Measurements from ENCODE around the gene TNFRSF4.
"Not testable (repeated sequence)": the region's sequence is repeated elsewhere in the genome, so short reads cannot be mapped to it uniquely, and the experiment has no call there.

The TNFRSF4 gene

DNA sequence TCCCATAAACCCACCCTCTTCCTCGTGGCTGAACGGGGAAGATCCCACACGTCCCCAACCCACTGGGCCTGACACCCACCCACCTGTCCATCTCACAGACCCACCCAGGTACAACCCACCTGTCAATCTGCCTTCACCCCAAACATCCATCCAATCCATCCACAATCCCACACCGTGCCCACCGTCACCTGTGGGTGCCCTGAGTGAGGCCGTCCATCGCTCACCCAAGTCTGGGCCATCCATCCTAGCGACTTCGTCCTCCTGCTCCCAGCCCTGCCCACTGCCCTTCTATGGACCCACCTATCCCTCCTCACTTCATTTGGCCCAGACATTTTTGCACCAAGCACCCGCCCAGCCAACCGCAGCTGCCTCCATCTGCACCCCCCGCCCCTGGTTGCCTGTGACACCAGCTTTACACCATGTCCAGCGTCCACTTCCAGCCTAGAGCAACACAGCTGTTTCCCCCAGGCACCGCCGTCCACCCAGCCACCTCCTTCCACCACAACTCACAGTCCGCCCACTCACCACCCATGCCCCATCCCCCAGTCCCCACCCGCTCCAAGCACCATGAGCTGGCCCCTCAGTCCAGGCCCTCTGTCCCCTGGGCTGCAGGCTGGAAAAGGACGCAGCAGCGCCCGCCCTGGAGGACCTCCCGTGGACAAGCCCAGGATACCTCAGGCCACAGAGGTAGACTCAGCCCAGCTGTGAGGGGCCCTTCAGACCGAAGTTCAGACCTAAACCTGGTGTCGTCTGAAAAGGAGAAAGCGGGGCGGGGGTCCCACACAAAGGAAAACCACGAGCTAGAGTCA is 32.6 kb downstream of the TNFRSF4 start:
- no peak for DNase-seq

DNA sequence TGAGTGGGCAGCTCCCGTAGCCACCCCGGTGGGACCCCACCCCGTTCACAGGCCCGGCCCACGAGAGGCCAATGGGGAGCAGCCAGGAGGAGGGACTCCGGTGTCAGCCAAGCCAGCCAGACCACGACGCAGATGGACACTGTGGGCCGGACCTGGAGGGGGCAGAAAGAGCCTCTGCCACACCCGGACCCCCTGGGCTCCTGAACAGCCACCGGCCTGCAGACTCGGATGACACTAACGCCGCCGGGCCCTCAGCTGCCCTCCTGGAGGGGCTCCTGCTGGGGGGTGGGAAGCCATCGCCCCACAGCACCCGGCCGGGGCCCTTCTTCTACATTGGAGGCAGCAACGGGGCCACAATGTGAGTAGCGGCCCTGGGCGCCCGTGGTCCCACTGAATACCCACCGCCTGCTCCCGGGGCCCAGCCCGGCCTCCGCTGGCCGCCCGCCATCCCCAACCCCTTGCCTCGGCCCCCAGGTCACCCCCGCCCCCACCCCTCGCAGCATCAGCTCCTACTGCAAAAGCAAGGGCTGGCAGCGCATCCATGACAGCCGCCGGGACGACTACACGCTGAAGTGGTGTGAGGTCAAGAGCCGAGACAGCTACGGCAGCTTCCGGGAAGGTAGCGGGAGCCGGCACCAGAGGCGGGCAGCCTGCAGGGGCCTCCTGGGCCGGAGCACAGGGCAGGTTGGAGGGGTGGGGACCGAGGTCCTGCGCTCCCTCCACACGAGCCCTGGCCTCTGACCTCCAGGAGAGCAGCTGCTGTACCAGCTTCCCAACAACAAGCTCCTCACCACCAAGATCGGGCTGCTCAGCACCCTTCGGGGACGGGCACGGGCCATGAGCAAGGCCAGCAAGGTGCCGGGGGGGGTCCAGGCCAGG is 33.7 kb downstream of the TNFRSF4 start:
- no peak for DNase-seq

DNA sequence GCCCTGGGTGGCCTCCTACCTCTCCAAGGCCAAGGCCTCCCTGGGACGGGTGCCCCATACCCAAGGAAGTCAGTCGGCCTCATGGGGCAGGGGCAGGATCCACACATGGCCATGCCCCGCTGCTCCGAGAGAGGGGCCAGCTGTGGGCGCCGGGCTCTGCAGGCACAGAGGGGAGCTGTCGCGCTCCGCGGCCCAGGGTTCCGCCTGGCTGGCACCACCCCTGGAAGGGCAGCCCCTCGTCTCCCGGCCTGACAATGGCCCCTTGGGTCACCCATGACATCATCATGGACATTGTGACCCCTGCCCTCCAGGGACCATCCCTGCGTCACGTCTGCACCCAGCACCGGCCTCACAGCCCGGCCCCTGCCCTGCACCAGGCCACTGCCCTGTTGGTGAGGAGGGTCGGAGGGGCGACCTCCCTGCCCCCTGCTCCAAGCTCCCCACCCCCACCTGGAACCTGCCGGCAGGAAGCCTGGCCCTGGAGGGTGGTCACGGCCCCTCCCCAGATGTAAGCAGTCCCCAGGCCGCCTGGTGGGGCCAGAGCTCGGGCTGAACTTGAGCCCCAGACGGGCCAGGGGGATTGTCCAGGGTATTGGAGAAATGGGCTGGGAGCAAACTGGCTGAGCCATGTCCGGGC is 34.5 kb downstream of the TNFRSF4 start:
- no peak for DNase-seq

DNA sequence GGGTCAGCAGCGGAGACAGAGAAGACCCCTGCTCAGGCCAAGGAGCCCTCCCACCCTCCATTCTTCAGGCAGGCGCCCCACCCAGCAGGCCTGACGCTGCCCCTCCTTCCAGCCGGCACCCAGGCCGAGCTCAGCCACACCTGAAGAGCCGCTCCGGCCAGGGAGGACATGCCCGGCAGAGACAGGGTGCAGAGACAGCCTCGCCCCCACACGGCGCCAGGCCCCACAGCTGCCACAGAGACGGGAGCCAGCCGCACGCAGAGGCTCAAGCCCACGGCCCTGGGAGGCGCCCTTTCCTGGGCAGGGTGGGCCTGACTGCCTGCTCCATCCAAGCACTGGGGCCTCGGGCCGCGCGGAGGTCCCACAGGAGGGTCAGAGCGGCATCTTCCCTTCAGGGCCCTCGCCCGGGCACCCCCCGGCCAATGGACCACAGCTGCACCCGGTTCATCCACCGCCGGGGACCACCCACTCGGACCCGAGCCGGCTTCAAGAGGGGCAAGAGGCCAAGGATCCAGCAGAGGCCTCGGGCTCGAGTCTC is 35.1 kb downstream of the TNFRSF4 start:
- no peak for DNase-seq

DNA sequence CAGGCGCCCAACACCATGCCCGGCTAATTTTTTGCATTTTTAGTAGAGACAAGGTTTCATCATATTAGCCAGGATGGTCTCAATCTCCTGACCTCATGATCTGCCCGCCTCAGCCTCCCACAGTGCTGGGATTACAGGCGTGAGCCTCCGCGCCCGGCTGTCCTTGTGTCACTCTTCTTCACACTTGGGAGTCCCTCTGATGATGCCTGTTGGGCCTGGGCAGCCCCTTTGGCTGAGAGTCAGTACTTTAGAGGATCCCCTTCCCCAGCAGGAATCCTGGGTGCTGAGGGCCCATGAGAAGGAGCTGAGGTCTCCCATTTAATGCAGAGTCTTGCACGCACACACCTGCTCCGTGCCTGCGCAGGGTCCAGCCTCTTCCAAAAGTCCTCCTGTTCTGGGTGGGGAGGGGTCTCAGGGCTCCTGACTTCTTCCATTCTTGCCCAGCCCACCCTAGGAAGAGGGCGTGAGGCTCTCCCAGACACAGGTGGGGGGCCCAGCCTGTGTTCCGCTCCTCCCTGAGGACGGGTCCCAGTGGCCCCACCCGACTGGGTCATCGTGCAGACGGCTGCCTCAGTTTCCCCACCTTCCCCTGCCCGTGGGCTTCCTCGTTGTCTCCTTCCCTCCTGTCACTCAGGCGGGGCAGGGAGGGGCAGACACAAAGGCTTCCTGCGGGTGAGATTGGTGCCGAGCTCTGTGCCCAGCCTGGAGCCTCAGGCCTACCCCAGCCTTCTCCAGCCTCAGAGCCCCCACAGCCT is 36.3 kb downstream of the TNFRSF4 start:
- no peak for DNase-seq

DNA sequence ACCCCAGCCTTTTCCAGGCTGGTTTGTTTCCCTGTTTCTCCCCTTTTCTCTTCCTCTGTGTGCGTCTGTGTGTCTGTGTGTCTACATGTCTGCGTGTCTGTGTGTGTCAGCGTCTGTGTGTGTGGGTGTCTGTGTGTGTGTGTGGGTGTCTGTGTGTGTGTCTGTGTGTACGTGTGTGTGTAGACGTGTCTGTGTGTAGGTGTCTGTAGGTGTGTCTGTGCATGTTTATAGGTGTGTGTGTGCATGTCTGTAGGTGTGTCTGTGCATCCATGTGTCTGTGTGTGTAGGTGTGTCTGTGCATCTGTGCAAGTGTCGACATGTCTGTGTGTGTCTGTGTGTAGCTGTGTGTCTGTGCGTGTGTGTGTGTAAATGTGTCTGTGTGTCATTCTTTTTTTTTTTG is 37.0 kb downstream of the TNFRSF4 start:
- DNase-seq: no peak

DNA sequence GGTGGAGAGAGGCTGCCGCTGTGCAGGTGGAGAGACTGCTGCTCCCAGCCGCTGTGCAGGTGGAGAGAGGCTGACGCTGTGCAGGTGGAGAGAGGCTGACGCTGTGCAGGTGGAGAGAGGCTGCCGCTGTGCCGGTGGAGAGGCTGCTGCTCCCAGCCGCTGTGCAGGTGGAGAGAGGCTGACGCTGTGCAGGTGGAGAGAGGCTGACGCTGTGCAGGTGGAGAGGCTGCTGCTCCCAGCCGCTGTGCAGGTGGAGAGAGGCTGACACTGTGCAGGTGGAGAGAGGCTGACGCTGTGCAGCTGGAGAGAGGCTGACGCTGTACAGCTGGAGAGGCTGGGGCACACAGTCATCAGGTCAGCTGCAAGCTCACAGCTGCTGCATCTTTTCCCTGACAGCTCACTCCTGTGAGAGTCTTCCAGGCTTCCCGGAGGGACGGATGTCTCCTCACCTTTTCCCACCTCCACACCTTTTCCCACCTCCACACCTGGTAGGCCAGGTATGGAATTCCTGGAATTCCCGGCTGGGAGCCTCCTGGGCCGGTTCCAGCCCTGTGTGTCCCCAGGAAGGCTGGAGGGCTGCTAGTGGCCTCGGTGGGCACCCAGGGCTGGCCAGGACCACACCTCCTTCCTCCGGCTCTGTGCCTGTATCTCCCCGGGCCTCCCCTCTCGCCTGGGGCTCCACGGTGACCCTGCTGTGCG is 37.7 kb downstream of the TNFRSF4 start:
- DNase-seq: not testable (repeated sequence)

DNA sequence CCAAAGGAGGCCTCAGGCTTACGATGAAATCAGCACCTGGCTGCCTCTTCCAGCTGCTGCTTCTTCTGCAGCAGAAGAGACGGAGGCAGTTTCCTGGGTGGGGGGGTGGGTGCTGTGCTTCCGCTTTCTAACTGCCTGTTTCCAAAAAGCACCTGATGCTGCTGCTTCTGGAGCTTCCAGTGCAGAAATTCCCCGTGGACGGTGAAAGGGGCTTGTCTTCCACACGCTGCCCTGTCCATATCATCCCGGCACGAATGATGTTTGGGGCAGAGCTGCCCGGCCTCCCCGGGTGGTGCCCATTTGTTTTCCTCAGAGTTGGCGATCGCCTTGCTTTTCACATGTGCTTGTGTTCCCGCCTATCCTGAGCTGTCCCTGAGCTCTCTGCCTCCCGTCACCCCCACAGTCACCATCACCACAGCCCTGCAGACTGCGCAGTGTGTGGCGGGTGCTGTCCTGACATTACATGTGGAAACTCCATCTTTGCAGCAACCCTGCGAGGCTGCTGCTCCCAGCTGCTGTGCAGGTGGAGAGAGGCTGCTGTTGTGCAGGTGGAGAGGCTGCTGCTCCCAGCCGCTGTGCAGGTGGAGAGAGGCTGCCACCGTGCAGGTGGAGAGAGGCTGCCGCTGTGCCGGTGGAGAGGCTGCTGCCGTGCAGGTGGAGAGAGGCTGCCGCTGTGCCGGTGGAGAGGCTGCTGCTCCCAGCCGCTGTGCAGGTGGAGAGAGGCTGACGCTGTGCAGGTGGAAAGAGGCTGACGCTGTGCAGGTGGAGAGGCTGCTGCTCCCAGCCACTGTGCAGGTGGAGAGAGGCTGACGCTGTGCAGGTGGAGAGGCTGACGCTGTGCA is 38.5 kb downstream of the TNFRSF4 start:
- no peak for DNase-seq

DNA sequence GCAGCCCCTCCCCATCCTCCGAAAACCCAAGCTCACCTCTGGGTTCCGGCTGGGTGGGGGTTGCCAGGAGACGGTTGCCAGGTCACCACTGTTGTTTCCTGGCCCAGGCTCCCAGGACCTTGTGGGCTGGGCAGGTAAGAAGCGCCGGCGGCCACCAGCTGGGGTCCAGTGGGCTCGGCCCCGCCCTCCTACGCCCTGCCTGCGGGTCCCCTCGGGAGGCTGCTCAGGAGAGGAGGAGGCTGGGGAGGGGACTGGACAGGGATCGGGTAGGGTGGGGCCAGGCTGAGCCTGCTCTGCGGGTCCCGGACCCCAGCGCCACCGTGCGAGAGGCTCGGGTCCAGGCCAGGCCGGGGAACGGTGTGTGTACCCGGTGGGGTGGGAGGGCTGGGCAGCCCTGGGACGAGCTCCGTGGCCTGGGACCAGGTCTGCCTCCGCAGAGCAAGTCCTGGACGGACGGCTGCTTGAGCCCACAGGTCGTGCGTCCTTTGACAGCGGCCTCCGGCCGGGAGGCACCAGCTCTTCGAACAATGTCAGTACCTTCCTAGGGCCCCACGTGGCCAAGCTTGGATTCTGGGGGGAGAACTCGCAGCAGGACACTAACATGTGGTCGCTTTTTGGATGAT is 40.0 kb downstream of the TNFRSF4 start, which contains the start of gene TTLL10:
Gene TTLL10 (plus strand): TSS at position 88 of the 623 bp plus-strand sequence. CDS start 5,336 bp downstream, outside the sequence.
- no peak for DNase-seq

DNA sequence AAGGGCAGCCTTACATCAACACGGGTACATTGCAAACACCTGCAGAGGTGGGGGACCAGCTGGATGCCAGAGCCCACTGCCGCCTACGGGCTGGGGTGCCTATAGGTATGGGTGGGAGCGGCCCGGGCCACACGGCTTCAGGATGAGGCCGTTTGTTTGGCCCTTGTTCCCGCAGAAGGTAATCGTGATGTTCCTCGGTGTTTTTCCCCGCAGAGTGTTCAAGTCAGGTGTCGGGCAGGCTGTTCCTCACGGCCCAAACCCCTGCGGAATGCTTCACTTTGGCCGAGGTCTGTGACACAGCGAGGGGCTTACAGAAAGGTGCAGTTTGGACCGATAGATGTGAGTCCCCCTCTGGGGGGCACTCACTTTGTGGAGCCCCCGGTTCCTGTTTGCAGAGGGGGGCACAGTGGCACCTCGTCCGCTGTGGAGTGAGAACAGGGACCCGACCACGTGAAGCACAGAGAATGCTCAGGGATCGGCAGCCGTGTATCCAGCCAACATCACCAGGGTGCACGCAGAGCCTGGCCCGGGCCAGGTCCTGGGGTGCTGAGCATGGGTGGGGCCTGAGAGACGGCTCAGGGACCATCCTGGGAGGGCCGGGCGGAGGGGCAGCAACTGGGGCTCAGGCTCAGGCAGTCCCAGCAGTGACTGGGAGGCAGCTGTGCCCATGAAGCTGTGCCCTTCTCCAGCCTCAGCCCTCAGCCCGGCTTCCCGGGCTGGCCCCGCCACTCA is 40.7 kb downstream of the TNFRSF4 start:
- no peak for DNase-seq

DNA sequence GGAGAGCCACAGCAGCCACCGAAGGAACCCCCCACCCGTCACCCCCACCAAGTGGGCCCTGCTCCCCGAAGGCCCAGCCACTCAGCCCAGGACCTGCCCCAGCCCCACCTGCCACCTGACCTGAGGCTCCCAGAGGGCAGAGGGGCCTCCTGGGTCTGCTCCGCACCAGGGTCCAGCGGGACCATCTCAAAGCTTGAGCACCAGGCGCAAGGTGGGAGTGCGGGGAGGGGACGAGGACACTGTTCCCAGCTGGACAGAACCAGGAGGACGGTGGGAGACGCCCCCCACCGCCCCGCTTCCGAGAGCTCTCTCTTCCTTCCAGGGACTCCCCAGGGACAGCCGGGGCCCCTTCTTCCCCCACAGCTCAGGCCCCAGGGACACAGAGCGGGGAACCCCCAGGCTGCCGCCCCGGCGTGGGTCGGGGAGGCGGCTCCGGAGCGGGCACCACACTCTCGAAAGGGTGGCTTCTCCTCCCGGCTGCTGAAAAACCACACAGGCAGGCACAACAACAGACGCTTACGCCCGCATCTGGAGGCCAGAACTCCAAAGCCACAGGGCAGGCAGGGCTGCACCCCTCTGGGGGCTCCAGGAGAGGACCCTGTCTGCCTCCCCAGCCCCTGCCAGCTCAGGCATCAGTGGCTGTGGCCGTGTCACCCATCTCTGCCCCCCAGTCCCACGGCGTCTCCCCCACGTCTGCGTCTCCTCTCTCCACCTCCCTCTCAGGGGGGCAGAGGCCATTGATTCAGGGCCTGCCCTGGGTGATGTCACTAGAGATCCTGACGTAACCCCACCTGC is 42.2 kb downstream of the TNFRSF4 start:
- DNase-seq: peak in 1 of 2 experiments; percentile 23

DNA sequence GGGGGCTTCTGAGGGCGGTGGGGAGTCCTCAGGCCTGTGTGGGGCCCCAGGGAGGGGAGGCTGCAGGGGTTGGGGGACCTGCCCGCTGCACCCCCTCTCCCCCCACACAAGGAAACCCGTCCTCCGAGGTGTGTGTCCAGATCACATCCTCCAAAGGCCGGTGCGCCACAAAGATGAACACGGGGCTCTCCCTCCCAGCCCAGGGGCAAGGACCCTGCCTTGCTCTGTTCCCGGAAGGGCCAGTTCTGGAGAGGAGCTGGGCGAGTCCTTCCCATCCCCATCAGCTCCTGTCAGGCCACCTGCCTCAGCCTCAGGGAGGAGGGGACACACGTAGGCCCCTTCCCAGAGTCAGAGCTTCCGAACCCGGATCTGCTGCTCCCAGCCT is 42.8 kb downstream of the TNFRSF4 start:
- DNase-seq: no peak

DNA sequence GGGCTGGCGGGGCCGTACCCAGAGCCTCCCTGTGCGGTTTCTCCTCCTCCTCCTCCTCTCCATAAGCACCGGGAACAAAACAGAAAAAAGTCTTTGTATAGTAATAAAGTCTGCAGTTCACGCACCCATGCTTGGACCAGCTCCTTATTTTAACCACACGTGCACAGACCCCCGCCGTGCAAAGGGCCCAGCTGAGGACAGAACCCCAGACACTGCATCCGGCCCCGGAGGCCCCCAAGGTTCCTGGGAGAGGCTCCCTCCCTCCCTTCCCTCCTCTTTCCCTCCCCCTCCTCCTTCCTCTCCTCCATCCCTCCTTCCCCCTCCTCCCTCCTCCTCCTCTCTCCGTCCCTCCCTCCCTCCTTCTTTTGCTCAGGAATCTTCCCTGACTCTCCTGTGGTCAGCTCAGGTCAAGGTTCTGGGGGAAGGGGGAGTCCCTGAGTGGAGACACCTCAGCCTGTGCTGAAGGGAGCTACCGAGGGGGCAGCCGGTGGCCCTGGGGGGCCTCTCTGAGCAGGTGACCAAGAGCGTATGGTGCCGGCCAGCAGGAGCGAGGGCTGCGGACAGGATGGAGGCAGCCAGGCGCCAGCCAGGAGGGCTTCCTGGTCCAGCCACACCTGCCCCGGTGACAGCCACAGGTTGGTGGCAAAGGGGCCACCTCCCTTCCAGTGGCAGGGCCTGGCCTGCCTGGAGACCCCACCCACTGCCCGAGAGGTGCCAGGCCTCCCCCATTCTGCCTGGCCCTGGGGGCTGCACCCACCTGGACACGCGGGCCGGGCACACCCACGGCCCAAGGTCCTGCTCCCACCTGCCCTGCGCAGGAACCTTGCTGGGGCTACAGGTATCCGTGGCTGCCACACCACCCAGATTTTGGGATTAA is 43.5 kb downstream of the TNFRSF4 start:
- DNase-seq: no peak

DNA sequence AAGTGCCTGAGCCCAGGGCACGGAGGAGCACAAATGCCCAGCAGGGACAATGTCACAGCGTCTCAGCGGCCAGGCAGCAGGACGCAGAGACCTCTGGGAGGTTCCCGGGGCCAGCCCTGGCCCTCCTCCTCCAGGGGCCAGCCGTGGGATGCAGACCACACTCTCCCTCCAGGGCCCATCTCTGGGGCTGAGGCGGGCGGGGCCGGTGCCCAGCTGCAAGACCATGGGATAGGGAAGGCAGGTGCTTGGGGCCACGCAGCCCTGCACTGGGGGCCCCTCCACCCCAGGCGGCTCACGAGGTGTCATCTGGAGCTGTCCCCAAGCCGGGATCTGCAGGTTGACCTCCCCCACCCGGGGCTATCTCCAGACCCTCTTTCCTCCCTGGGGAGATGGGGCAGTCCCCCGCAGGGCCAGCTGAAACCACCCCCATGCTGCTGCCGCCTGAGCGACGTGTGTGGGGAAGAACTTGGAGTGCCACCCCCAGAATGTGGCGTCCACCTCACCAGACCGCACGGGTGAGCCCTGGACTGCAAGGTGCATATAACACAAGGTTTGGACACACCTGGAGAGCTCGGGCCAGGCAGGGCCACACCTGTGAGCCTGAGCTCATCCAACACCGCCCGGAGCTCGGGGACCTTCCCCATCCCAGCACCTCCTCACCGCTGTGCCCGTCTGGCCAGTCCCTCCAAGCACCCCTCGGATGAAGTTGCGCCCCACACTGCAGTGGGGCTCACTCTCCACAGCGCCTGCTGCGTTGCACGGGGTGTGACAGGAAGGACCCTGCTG is 44.3 kb downstream of the TNFRSF4 start:
- no peak for DNase-seq

DNA sequence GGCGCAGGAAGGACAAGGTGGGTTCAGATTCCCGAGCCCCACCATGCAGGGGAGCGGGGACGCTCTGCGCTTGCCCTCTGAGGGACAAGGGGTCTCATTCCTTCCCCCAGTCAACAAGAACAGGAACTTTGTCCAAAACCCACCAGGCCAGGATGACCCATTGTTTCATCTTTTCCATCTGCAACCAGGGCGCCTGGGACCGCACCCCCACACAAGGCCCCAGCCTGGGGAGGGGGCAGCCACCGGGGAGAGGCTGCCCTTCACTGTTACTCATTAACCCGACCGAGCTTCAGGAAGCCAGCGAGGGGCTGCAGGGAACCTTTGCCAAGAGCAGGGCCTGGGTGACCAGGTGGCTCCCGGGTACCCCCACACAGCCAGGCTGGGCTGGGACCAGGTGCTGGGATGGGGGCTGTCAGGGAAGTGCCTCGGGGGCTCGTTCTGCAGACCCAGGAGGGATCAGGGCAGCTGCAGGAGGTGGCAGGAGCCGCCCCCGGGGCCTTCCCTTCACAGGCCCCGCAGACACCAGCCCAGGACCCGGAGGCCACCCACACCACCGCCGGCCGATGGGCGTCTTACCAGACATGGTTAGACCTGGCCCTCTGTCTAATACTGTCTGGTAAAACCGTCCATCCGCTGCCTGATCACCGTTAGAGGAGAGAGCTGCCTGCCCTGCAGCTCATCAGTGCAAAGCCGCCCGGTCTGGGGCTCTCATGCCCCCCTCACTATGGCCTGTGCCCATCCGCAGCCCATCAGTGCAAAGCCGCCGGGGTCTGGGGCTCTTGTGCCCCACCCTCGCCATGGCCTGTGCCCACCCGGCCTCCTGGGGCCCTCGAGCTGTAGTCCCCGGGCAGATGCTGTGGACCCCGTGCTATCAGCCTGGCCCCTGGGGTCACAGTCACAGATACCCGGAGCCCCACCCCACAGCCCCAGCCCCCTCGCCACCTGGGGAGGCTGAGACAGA is 45.2 kb downstream of the TNFRSF4 start:
- no peak for DNase-seq

All from activated CD4-positive, alpha-beta T cell treated with anti-CD3 and anti-CD28 coated beads, Interleukin-2, amount 50 U/mL, for 4 hours (primary cell).